ENCODE data around the gene OXSR1. TPM values are rescaled to one million over a fixed set of nuclear protein-coding genes. Genes with fewer than 3 reads are reported as not detected.

Gene OXSR1
- total RNA-seq, 4 donors from 2014 or later, result 12.9 to 45.6 (median 39.5) TPM

DNA sequence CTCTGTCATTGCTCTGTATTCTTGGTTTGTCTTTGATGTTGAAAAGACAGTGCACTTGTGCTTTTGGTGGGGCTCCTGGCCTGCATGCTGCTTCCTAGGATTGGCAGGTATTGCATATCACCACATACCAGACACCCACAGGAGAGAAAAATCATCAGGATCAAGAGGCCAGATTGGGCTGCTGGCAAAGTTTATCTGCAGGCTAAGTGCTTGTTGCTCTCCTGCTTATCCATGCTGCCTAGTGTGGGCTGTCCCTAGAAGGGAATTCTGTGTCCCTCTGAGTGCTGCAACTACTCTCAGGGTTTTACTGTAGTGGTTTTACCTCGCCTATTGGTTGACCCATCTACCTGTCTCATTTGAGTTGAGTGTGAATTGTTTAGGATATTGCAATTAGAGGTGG lies 99.4 kb downstream of the OXSR1 start:
- Histone ChIP-seq H3K4me3 (no peak overlapping the region), H3K4me1 (no peaks in the 10 kb centered on the region), H3K36me3 (no peaks in the 10 kb centered on the region), H3K27ac (no peak overlapping the region), H3K27me3 (no peaks in the 10 kb centered on the region), H3K9me3 (no peaks in the 10 kb centered on the region)
- DNase-seq, result no peak
- no peak for TF ChIP-seq CTCF (IDR thresholded peaks at IDR 0.05)
- no peak for TF ChIP-seq POLR2A (IDR thresholded peaks at IDR 0.05)
- intact Hi-C loops (cut with DNase I; ENCODE audit: low total_unique reads), result no loop called here

- Histone ChIP-seq H3K27ac (no peak within 1 kb of the TSS), H3K4me3 (no peak within 1 kb of the TSS), H3K27me3 (no peaks in the 10 kb centered on the region), H3K4me1 (no peaks in the 10 kb centered on the region), H3K36me3 (no peaks in the 10 kb centered on the region), H3K9me3 (no peaks in the 10 kb centered on the region)
- DNase-seq, result no peak
- TF ChIP-seq POLR2A (IDR thresholded peaks at IDR 0.05) (no peak), CTCF (IDR thresholded peaks at IDR 0.05) (no peak)
- intact Hi-C loops (cut with DNase I; ENCODE audit: low total_unique reads), result no loop called here
Measured at GRCh38 chr3:38265604-38266307, 100.4 kb downstream of the OXSR1 start, which contains the start of gene SLC22A13. Gene SLC22A13 (plus strand): TSS chr3:38265812. CDS start chr3:38265861, 49 bp downstream.

- no peak overlapping the region for H3K4me3 ChIP-seq
- no peaks in the 10 kb centered on the region for H3K36me3 ChIP-seq
- no peaks in the 10 kb centered on the region for H3K27me3 ChIP-seq
- DNase-seq, result no peak
- H3K9me3 ChIP-seq, result no peaks in the 10 kb centered on the region
- no peak overlapping the region for H3K27ac ChIP-seq
- TF ChIP-seq CTCF (IDR thresholded peaks at IDR 0.05), result no peak
- no peak for TF ChIP-seq POLR2A (IDR thresholded peaks at IDR 0.05)
- intact Hi-C loops (cut with DNase I; ENCODE audit: low total_unique reads), result no loop called here
- H3K4me1 ChIP-seq, result no peaks in the 10 kb centered on the region
Measured at GRCh38 chr3:38266810-38267209, 101.5 kb downstream of the OXSR1 start.

- H3K27ac ChIP-seq, result no peak overlapping the region
- TF ChIP-seq POLR2A (IDR thresholded peaks at IDR 0.05) (no peak), CTCF (IDR thresholded peaks at IDR 0.05) (no peak)
- H3K4me3 ChIP-seq, result no peak overlapping the region
- H3K9me3 ChIP-seq, result no peaks in the 10 kb centered on the region
- intact Hi-C loops (cut with DNase I; ENCODE audit: low total_unique reads), result no loop called here
- DNase-seq, result no peak
- H3K36me3 ChIP-seq, result no peaks in the 10 kb centered on the region
- H3K4me1 ChIP-seq, result no peaks in the 10 kb centered on the region
- H3K27me3 ChIP-seq, result no peaks in the 10 kb centered on the region
Measured at GRCh38 chr3:38267662-38268061, 102.3 kb downstream of the OXSR1 start.

GRCh38 chr3:38268087-38268486 lies 102.8 kb downstream of the OXSR1 start:
- no peak for DNase-seq
- intact Hi-C loops (cut with DNase I; ENCODE audit: low total_unique reads), result no loop called here

More at GRCh38 chr3:38268087-38268486, 102.8 kb downstream of the OXSR1 start:
- TF ChIP-seq POLR2A (IDR thresholded peaks at IDR 0.05), result no peak
- no peak for TF ChIP-seq CTCF (IDR thresholded peaks at IDR 0.05)
- Histone ChIP-seq H3K27me3 (no peaks in the 10 kb centered on the region), H3K9me3 (no peaks in the 10 kb centered on the region), H3K4me1 (no peaks in the 10 kb centered on the region), H3K36me3 (no peaks in the 10 kb centered on the region), H3K27ac (no peak overlapping the region), H3K4me3 (no peak overlapping the region)

Measured in uterus (tissue), 4 donors.